ENCODE data around the gene GATAD2A. TPM values are rescaled to one million over a fixed set of nuclear protein-coding genes. Genes with fewer than 3 reads are reported as not detected.

Gene GATAD2A
- total and polyA plus RNA-seq, 2 donors (not counting 1 experiment from before 2014, with no cell fraction given) = 31.7 to 63.5 TPM

DNA sequence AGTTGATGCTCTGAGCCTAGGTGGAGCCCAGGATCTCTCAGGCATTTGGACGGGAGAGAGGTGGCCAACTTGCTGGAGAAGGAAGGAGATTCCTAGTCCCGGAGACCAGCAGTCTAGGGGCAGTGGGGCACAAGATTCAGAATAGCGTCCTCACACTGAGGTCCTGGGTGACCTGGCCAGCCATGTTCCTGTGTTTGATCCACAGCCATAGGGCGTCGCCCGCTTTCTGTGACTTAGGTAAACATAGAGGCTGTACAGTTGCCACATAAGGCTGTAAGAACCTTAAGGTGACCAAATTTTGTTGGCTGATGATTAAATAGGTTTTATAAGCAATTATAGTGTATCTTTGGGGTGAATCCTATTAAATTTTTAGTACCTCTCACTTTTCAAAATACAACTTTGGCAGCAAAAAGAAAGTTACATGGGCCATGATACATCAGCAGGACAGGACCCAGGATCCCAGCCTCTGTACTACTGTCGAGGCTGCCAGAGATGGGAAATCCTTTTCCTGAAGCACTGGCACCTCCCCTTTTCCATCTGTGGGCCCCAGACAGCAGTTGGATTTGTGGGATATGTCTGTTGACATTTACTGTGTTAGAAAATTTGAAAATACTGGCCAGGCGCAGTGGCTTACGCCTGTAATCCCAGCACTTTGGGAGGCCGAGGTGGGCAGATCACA lies 72.4 kb downstream of the GATAD2A start:
- Histone ChIP-seq H3K36me3 (ENCODE audit: control insufficient read depth, insufficient read depth, low read length) (peaks cover 6% of the 10 kb centered on the region), H3K9me3 (ENCODE audit: control insufficient read depth, insufficient read depth, low read depth, low read length) (no peaks in the 10 kb centered on the region), H4K20me1 (ENCODE audit: control insufficient read depth, extremely low read depth, insufficient read depth, low read length) (no peaks in the 10 kb centered on the region), H3K27me3 (ENCODE audit: control insufficient read depth, insufficient read depth, low read length) (no peaks in the 10 kb centered on the region), H3K4me2 (ENCODE audit: extremely low read depth, insufficient read depth, low read length) (no peak overlapping the region), H2AFZ (ENCODE audit: low read length) (no peak overlapping the region), H3K4me1 (ENCODE audit: control insufficient read depth, extremely low read depth, insufficient read depth, low read length) (peaks cover 3% of the 10 kb centered on the region), H3K27ac (ENCODE audit: insufficient read depth, low read length) (no peak overlapping the region), H3K79me2 (ENCODE audit: control insufficient read depth, insufficient read depth, low read length) (peaks cover 80% of the 10 kb centered on the region), H3K4me3 (replicated peaks in 1 of 4; ENCODE audit: control extremely low read depth in 1 of 4, insufficient read depth in 1 of 4, low read depth in 3 of 4, low read length in 4 of 4) (no peak overlapping the region), H3K9ac (ENCODE audit: insufficient read depth, low read length) (no peak overlapping the region)
- no peak for DNase-seq (ENCODE audit: low read depth in 2 of 2)
- TF ChIP-seq, protein P1, sequence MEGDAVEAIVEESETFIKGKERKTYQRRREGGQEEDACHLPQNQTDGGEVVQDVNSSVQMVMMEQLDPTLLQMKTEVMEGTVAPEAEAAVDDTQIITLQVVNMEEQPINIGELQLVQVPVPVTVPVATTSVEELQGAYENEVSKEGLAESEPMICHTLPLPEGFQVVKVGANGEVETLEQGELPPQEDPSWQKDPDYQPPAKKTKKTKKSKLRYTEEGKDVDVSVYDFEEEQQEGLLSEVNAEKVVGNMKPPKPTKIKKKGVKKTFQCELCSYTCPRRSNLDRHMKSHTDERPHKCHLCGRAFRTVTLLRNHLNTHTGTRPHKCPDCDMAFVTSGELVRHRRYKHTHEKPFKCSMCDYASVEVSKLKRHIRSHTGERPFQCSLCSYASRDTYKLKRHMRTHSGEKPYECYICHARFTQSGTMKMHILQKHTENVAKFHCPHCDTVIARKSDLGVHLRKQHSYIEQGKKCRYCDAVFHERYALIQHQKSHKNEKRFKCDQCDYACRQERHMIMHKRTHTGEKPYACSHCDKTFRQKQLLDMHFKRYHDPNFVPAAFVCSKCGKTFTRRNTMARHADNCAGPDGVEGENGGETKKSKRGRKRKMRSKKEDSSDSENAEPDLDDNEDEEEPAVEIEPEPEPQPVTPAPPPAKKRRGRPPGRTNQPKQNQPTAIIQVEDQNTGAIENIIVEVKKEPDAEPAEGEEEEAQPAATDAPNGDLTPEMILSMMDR (conservative IDR thresholded peaks at IDR 0.05 in 1 of 2, IDR thresholded peaks at IDR 0.05 in 1 of 2; ENCODE audit: low read depth in 1 of 2, low read length in 2 of 2) = no peak
- no peak for TF ChIP-seq EZH2 (IDR thresholded peaks at IDR 0.05; ENCODE audit: low read length, missing control alignments)

DNA sequence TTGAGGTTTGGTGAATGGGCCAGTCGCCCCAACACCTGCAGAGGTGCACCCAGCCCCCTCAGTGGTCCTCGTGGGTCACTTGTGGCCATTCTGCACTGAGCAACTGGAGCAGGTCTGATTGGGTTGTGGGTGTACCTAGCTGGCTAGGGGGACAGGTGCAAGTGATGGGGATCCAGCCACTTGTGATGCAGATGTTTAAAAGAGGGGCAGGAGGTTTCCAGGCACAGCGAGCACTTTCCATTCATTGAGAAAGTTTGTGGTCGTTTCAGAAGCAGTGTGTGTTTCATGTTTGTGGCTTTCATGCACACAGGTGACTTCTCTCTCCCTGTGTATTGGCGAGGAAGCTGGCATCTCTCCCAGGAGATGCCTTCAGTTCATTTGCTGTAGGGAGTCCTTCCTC lies 75.2 kb downstream of the GATAD2A start:
- H4K20me1 ChIP-seq (ENCODE audit: control insufficient read depth, extremely low read depth, insufficient read depth, low read length) = no peaks in the 10 kb centered on the region
- H3K9ac ChIP-seq (ENCODE audit: insufficient read depth, low read length) = no peak overlapping the region
- H3K27ac ChIP-seq (ENCODE audit: insufficient read depth, low read length) = no peak overlapping the region
- H3K79me2 ChIP-seq (ENCODE audit: control insufficient read depth, insufficient read depth, low read length) = peaks cover 72% of the 10 kb centered on the region
- H2AFZ ChIP-seq (ENCODE audit: low read length) = no peak overlapping the region
- peaks cover 12% of the 10 kb centered on the region for H3K4me1 ChIP-seq (ENCODE audit: control insufficient read depth, extremely low read depth, insufficient read depth, low read length)
- no peaks in the 10 kb centered on the region for H3K27me3 ChIP-seq (ENCODE audit: control insufficient read depth, insufficient read depth, low read length)
- TF ChIP-seq, protein P1 (conservative IDR thresholded peaks at IDR 0.05 in 1 of 2, IDR thresholded peaks at IDR 0.05 in 1 of 2; ENCODE audit: low read depth in 1 of 2, low read length in 2 of 2) = no peak
- TF ChIP-seq EZH2 (IDR thresholded peaks at IDR 0.05; ENCODE audit: low read length, missing control alignments) = no peak
- no peak overlapping the region for H3K4me3 ChIP-seq (replicated peaks in 1 of 4; ENCODE audit: control extremely low read depth in 1 of 4, insufficient read depth in 1 of 4, low read depth in 3 of 4, low read length in 4 of 4)
- DNase-seq (ENCODE audit: low read depth in 2 of 2) = peak in 1 of 2 donors; percentile 44
- no peaks in the 10 kb centered on the region for H3K9me3 ChIP-seq (ENCODE audit: control insufficient read depth, insufficient read depth, low read depth, low read length)
- H3K4me2 ChIP-seq (ENCODE audit: extremely low read depth, insufficient read depth, low read length) = no peak overlapping the region
- H3K36me3 ChIP-seq (ENCODE audit: control insufficient read depth, insufficient read depth, low read length) = peaks cover 6% of the 10 kb centered on the region

DNA sequence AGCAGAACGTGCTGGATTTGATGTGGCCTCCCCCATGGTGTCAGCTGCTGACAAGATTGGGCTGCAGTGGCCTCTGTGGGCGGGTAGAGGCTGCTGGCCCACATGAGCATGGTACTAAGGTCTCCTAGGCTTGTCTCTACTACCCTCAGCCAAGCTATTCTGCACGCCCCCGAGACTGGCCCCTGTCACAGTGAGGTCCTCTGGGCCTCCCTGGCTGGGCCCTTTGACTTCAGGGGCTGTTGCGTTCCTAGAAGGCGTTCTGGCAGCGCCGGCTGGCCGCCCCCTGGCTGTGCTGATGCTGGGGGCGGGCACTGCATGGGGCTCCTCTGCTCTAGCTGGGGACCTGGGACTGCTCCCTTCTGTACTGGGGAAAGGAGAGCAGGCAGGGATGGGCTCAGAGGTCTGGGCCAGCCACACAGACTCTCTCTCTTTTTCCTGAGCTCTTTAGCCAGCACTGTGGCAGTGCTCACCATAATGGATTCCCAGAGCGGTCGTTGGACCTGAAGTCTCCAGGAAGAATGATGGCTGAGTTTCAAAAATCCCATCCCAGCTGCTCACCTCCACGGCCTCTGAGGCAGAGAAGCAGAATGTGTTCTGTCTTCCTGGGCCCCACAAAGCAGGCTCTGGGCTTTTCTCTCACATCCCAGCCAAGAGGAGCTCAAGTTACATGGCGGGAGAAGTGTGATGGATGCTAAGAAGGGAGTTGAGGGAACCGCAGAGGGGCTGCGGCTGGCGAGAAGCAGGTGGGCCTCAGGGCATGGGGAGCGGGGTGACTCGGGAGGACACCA lies 77.5 kb downstream of the GATAD2A start:
- peaks cover 6% of the 10 kb centered on the region for H3K36me3 ChIP-seq (ENCODE audit: control insufficient read depth, insufficient read depth, low read length)
- H3K4me1 ChIP-seq (ENCODE audit: control insufficient read depth, extremely low read depth, insufficient read depth, low read length) = peaks cover 16% of the 10 kb centered on the region
- no peak overlapping the region for H3K4me3 ChIP-seq (replicated peaks in 1 of 4; ENCODE audit: control extremely low read depth in 1 of 4, insufficient read depth in 1 of 4, low read depth in 3 of 4, low read length in 4 of 4)
- H2AFZ ChIP-seq (ENCODE audit: low read length) = no peak overlapping the region
- no peak overlapping the region for H3K27ac ChIP-seq (ENCODE audit: insufficient read depth, low read length)
- TF ChIP-seq, protein P1 (conservative IDR thresholded peaks at IDR 0.05 in 1 of 2, IDR thresholded peaks at IDR 0.05 in 1 of 2; ENCODE audit: low read depth in 1 of 2, low read length in 2 of 2) = no peak
- TF ChIP-seq EZH2 (IDR thresholded peaks at IDR 0.05; ENCODE audit: low read length, missing control alignments) = no peak
- H3K9ac ChIP-seq (ENCODE audit: insufficient read depth, low read length) = no peak overlapping the region
- DNase-seq (ENCODE audit: low read depth in 2 of 2) = peak in 1 of 2 donors; percentile 37
- H3K27me3 ChIP-seq (ENCODE audit: control insufficient read depth, insufficient read depth, low read length) = no peaks in the 10 kb centered on the region
- H3K4me2 ChIP-seq (ENCODE audit: extremely low read depth, insufficient read depth, low read length) = no peak overlapping the region
- peaks cover 67% of the 10 kb centered on the region for H3K79me2 ChIP-seq (ENCODE audit: control insufficient read depth, insufficient read depth, low read length)
- no peaks in the 10 kb centered on the region for H3K9me3 ChIP-seq (ENCODE audit: control insufficient read depth, insufficient read depth, low read depth, low read length)
- no peaks in the 10 kb centered on the region for H4K20me1 ChIP-seq (ENCODE audit: control insufficient read depth, extremely low read depth, insufficient read depth, low read length)

Data from fibroblast of lung (primary cell).